Measurements from ENCODE around the gene ATP2C2.

The ATP2C2 gene

GRCh38 chr16:84355149-84355548 lies 13.2 kb upstream of the ATP2C2 start:
- Histone ChIP-seq H3K4me1 (ENCODE audit: control insufficient read depth, insufficient read depth, low read length) (no peaks in the 10 kb centered on the region), H3K27ac (ENCODE audit: extremely low read depth, low read depth, low read length) (no peak overlapping the region), H3K9me3 (ENCODE audit: control insufficient read depth, insufficient read depth, low read depth, low read length) (no peaks in the 10 kb centered on the region), H3K4me3 (ENCODE audit: low read depth, low read length) (no peak overlapping the region), H3K36me3 (ENCODE audit: control insufficient read depth in 2 of 2, insufficient read depth in 1 of 2, low read length in 2 of 2) (no peaks in the 10 kb centered on the region)
- ChIA-PET CTCF (no interaction called here), POLR2A (no interaction called here)
- TF ChIP-seq EGR2 (tag by site-specific recombination; IDR thresholded peaks at IDR 0.05; ENCODE audit: low read depth): peak; percentile 97
- no peak for TF ChIP-seq ZNF596 (tag by site-specific recombination; IDR thresholded peaks at IDR 0.05)
- no peak for TF ChIP-seq ZNF449 (tag by site-specific recombination; IDR thresholded peaks at IDR 0.05)
- TF ChIP-seq ZFHX2 (tag by site-specific recombination; conservative IDR thresholded peaks at IDR 0.05): peak; percentile 89
- 0 out of 2 replicates have a peak, but pooled peaks have one; percentile 25 for TF ChIP-seq ZNF366 (tag by site-specific recombination; conservative IDR thresholded peaks at IDR 0.05)
- no peak for TF ChIP-seq ZNF112 (tag by site-specific recombination; IDR thresholded peaks at IDR 0.05)
- TF ChIP-seq KLF1 (tag by site-specific recombination; IDR thresholded peaks at IDR 0.05): peak; percentile 71; the same call in 1 of the 2 replicates

DNA sequence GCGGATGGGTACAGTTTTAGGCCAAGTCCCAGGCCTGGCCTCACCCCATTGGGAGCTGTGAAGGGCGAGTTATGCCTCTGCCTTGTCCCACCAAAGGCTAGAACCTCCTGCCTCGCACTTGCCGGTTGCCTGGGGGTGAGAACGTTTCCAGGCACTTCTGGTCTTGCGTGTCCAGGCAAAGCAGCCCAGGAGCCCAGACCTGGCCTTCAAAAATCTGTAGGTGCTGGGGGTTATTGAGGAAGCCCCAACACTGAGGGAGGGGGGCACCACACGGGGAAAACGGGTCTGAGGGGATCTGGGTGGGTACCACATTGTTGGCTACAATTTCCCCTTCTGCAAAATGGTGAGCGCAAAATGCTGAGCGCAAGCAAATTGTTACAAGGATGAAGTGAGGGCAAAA lies 12.2 kb upstream of the ATP2C2 start:
- Histone ChIP-seq H3K36me3 (ENCODE audit: control insufficient read depth in 2 of 2, insufficient read depth in 1 of 2, low read length in 2 of 2) (no peaks in the 10 kb centered on the region), H3K4me3 (ENCODE audit: low read depth, low read length) (no peak overlapping the region), H3K27ac (ENCODE audit: extremely low read depth, low read depth, low read length) (no peak overlapping the region), H3K4me1 (ENCODE audit: control insufficient read depth, insufficient read depth, low read length) (no peaks in the 10 kb centered on the region), H3K9me3 (ENCODE audit: control insufficient read depth, insufficient read depth, low read depth, low read length) (no peaks in the 10 kb centered on the region)
- TF ChIP-seq ZNF248 (tag by site-specific recombination; IDR thresholded peaks at IDR 0.05) (no peak), ZNF785 (tag by site-specific recombination; IDR thresholded peaks at IDR 0.05) (no peak), ZNF394 (tag by site-specific recombination; IDR thresholded peaks at IDR 0.05; ENCODE audit: borderline replicate concordance) (no peak), ZNF214 (tag by site-specific recombination; IDR thresholded peaks at IDR 0.05; ENCODE audit: borderline replicate concordance) (no peak), WT1 (tag by site-specific recombination; IDR thresholded peaks at IDR 0.05) (no peak), FEZF1 (tag by site-specific recombination; IDR thresholded peaks at IDR 0.05) (no peak), ZSCAN5A (tag by site-specific recombination; IDR thresholded peaks at IDR 0.05) (no peak), ZNF10 (tag by site-specific recombination; IDR thresholded peaks at IDR 0.05) (no peak), ZNF366 (tag by site-specific recombination; conservative IDR thresholded peaks at IDR 0.05) (no peak), ZNF211 (tag by site-specific recombination; IDR thresholded peaks at IDR 0.05; ENCODE audit: low read depth) (no peak), ZNF707 (tag by site-specific recombination; IDR thresholded peaks at IDR 0.05) (no peak), KLF7 (tag by site-specific recombination; IDR thresholded peaks at IDR 0.05; ENCODE audit: borderline replicate concordance) (no peak), HOXD13 (CRISPR knock-in tag; IDR thresholded peaks at IDR 0.05; ENCODE audit: borderline replicate concordance) (no peak), ZNF404 (tag by site-specific recombination; IDR thresholded peaks at IDR 0.05) (no peak)
- TF ChIP-seq, protein P1, sequence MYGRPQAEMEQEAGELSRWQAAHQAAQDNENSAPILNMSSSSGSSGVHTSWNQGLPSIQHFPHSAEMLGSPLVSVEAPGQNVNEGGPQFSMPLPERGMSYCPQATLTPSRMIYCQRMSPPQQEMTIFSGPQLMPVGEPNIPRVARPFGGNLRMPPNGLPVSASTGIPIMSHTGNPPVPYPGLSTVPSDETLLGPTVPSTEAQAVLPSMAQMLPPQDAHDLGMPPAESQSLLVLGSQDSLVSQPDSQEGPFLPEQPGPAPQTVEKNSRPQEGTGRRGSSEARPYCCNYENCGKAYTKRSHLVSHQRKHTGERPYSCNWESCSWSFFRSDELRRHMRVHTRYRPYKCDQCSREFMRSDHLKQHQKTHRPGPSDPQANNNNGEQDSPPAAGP (tag by site-specific recombination; IDR thresholded peaks at IDR 0.05): no peak
- POLR2A ChIA-PET: no interaction called here
- CTCF ChIA-PET: no interaction called here

Measured in HEK293 (cell line).